Measurements from ENCODE around the gene MYO3B. TPM values are rescaled to one million over a fixed set of nuclear protein-coding genes. Genes with fewer than 3 reads are reported as not detected.
A peak's percentile ranks its signal among the peaks of the same experiment; 100 is the strongest.
"Not testable (repeated sequence)": the region's sequence is repeated elsewhere in the genome, so short reads cannot be mapped to it uniquely, and the experiment has no call there.

Gene MYO3B
- total and polyA plus RNA-seq, 7 donors, result 0.34 TPM; not detected in 6

- Histone ChIP-seq H3K36me3 (no peaks in the 10 kb centered on the region), H3K27ac (no peak overlapping the region), H3K9me3 (peaks cover 0 to 5% (median 1%) of the 10 kb centered on the region in 4 donors), H3K4me1 (peaks cover 0 to 15% (median 7%) of the 10 kb centered on the region in 4 donors), H3K4me3 (no peak overlapping the region), H3K27me3 (no peaks in the 10 kb centered on the region)
- TF ChIP-seq POLR2A (IDR thresholded peaks at IDR 0.05), result no peak
- no peak for TF ChIP-seq POLR2AphosphoS5 (IDR thresholded peaks at IDR 0.05)
- TF ChIP-seq, protein P1, sequence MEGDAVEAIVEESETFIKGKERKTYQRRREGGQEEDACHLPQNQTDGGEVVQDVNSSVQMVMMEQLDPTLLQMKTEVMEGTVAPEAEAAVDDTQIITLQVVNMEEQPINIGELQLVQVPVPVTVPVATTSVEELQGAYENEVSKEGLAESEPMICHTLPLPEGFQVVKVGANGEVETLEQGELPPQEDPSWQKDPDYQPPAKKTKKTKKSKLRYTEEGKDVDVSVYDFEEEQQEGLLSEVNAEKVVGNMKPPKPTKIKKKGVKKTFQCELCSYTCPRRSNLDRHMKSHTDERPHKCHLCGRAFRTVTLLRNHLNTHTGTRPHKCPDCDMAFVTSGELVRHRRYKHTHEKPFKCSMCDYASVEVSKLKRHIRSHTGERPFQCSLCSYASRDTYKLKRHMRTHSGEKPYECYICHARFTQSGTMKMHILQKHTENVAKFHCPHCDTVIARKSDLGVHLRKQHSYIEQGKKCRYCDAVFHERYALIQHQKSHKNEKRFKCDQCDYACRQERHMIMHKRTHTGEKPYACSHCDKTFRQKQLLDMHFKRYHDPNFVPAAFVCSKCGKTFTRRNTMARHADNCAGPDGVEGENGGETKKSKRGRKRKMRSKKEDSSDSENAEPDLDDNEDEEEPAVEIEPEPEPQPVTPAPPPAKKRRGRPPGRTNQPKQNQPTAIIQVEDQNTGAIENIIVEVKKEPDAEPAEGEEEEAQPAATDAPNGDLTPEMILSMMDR (IDR thresholded peaks at IDR 0.05), result no peak
- TF ChIP-seq EP300 (IDR thresholded peaks at IDR 0.05), result no peak
- intact Hi-C loops (cut with DNase I), result no loop called here
- no peak for DNase-seq
- 86 to 87% methylated on average over 2 of the region's 2 CpGs for WGBS, 2 donors
Observed at GRCh38 chr2:170550501-170550900, 372.6 kb downstream of the MYO3B start.

DNA sequence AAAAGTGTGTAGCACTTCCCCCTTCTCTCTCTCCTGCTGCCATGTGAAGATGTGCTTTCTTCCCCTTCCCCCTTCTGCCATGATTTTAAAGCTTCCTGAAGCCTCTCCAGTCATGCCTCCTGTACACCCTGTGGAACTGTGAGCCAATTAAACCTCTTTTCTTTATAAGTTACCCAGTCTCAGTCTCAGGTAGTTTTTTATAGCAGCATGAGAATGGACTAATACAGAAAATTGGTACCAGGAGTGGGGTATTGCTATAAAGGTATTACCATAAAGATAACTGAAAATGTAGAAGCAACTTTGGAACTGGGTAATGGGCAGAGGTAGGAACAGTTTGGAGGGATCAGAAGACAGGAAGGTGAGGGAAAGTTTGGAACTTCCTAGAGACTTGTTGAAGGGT, 374.0 kb downstream of the MYO3B start:
- peaks cover 0 to 15% (median 7%) of the 10 kb centered on the region in 4 donors for H3K4me1 ChIP-seq
- H3K4me3 ChIP-seq; H3K27ac ChIP-seq; H3K27me3 ChIP-seq; H3K9me3 ChIP-seq; intact Hi-C loops (cut with DNase I); H3K36me3 ChIP-seq; DNase-seq: not testable (repeated sequence)

DNA sequence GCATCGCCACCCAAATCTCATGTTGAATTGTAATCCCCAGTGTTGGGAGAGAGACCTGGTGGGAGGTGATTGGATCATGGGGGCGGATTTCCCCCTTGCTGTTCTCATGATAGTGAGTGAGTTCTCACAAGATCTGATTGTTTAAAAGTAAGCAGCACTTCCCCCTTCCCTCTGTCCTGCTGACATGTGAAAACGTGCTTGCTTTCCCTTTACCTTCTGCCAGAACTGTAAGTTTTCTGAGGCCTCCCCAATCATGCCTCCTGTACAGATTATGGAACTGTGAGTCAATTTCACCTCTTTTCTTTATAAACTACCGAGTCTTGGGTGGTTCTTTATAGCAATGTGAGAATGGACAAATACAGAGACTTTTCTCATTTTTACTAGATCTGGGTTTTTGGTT, 375.8 kb downstream of the MYO3B start:
- Histone ChIP-seq H3K36me3 (no peaks in the 10 kb centered on the region), H3K27me3 (no peaks in the 10 kb centered on the region), H3K4me3 (no peak overlapping the region), H3K9me3 (peaks cover 0 to 5% (median 1%) of the 10 kb centered on the region in 4 donors), H3K27ac (peak overlapping the region in 2 of 4 donors; percentile 57 to 67), H3K4me1 (peaks cover 0 to 30% (median 7%) of the 10 kb centered on the region in 4 donors)
- 78 to 80% methylated on average over 4 of the region's 4 CpGs for WGBS, 2 donors
- no peak for DNase-seq
- intact Hi-C loops (cut with DNase I), result no loop called here
- no peak for TF ChIP-seq POLR2AphosphoS5 (IDR thresholded peaks at IDR 0.05)
- no peak for TF ChIP-seq EP300 (IDR thresholded peaks at IDR 0.05)
- TF ChIP-seq POLR2A (IDR thresholded peaks at IDR 0.05), result no peak
- TF ChIP-seq, protein P1 (IDR thresholded peaks at IDR 0.05), result no peak

DNA sequence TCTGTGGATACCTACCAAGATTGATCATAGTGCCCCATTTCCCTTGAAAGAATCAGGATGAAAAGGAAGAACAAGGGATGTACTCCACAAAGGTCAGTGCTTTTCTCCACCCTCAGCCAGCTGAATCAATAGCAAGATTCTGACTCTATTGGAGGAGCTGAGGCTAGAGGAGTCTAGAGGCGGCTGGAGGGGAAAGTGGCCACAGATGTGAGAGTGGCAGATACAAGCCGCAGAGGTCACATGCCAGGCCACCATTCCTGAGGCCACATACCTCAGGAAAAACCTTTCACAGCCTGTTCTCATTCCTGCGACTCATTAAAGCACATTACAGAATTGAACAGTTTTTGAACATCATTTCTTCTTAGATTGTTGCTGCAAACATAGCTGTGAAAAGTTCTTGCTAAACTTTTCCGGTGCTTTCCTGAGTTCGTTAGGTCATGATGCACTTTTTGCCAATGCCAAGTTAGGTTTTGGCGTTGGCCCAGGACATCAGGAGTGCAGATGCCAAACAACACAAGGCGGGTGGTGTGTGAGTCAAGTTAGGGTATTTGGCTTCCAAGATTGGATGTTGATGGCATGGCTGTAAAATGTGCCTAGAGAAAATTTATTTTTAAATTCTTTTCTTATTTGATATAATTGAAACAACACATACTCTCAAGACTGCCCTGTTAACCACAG, 376.5 kb downstream of the MYO3B start:
- intact Hi-C loops (cut with DNase I), result no loop called here
- 61 to 86% methylated on average over 7 of the region's 7 CpGs for WGBS, 2 donors
- peak; percentile 71 for DNase-seq
- Histone ChIP-seq H3K27me3 (no peaks in the 10 kb centered on the region), H3K4me1 (peaks cover 0 to 37% (median 9%) of the 10 kb centered on the region in 4 donors), H3K36me3 (no peaks in the 10 kb centered on the region), H3K27ac (peak overlapping the region; percentile 2 to 67 (median 30)), H3K9me3 (peaks cover 0 to 5% (median 1%) of the 10 kb centered on the region in 4 donors), H3K4me3 (no peak overlapping the region)
- TF ChIP-seq POLR2AphosphoS5 (IDR thresholded peaks at IDR 0.05) (no peak), POLR2A (IDR thresholded peaks at IDR 0.05) (no peak), EP300 (IDR thresholded peaks at IDR 0.05) (no peak)
- TF ChIP-seq, protein P1 (IDR thresholded peaks at IDR 0.05), result no peak

- no peak for DNase-seq
Observed at GRCh38 chr2:170562928-170563327, 385.0 kb downstream of the MYO3B start.

More at GRCh38 chr2:170562928-170563327, 385.0 kb downstream of the MYO3B start:
- TF ChIP-seq, protein P1 (IDR thresholded peaks at IDR 0.05), result no peak
- no peak for TF ChIP-seq EP300 (IDR thresholded peaks at IDR 0.05)
- no peak for TF ChIP-seq POLR2AphosphoS5 (IDR thresholded peaks at IDR 0.05)
- TF ChIP-seq POLR2A (IDR thresholded peaks at IDR 0.05), result no peak
- H3K9me3 ChIP-seq, result no peaks in the 10 kb centered on the region
- no peaks in the 10 kb centered on the region for H3K36me3 ChIP-seq
- H3K4me1 ChIP-seq, result peaks cover 0 to 41% (median 17%) of the 10 kb centered on the region in 4 donors
- H3K4me3 ChIP-seq, result no peak overlapping the region
- H3K27ac ChIP-seq, result no peak overlapping the region
- no peaks in the 10 kb centered on the region for H3K27me3 ChIP-seq
- intact Hi-C loops (cut with DNase I), result no loop called here

Data from sigmoid colon (tissue), 7 donors.